ENCODE measurements around the gene AUTS2.

The AUTS2 gene

DNA sequence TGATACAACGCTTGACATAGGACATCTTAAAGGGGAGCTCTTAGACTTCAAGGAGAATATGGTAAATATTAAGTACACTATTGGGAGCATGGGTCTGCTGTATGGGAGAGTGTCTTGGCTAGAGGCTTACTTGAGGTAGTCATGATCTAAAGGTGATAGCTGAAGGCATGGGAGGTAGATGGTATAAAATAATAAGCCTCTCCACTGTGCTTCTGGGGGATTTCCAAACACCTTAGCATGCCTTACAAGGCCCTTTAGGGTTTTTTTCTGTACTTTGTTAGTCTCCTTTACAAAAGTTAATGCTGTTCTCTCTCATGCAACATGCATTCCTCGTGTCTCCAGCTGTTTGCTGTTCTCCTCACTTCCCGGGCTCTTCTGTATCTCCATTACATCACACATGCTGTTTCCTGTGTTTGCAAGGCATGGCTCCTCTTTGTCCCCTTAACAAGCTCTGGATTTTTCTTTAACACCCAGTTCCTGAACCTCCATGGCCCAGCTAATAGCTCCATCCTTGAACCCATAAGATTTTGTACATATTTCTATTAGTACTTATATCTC lies 449.7 kb downstream of the AUTS2 start:
- DNase-seq, result no peak

DNA sequence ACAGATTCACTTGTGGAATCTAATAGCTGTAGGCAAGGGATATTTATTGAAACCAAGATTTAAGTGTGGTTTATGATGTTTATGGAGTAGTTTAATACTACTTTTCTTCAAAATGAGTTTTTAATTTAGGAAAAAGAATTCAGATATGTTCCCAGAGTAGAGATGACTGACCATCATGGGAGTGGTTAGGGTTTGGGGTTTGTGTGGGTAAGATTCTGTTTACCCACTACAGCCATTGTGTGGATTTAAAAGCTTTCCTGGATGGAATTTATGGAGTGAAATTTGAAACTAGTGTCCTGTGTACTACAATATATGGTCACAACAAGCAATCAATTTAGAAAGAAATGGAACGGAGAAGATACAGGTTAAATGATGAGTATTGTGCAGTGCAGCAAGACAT lies 453.5 kb downstream of the AUTS2 start:
- DNase-seq, result no peak

DNA sequence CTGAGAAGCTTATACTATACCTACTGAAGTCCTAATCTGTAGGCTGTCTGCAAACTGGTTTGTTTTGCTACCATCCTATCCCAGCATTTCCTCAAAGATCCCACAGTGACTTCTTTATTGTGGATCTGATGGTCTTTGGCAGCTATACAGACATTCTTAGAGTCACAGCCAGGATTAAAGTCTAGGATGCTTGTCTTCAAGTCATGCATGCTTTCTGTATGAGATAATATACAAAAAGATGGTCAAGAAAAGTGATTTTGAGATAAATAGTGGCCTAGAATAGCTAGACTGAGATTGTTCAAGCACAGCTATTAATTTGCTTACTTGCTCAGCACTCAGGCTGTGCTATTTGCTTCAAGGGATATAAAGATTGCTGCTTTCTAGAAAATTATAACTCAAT lies 454.4 kb downstream of the AUTS2 start:
- DNase-seq, result no peak

DNA sequence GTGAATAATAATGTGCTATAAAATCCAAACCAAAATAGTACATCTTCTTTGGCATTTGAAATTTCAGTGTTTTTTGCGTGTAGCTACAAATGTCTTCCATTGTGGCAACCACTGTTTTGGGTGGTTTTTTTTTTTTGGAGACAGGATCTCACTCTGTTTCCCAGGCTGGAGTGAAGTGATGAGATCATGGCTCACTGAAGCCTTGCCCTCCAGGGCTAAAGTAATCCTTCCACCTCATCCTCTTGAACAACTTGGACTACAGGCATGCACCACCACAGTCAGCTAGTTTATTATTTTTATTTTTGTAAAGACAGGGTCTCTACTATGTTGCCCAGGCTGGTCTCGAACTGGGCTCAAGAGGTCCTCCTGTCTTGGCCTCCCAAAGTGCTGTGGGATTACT lies 455.1 kb downstream of the AUTS2 start:
- no peak for DNase-seq

DNA sequence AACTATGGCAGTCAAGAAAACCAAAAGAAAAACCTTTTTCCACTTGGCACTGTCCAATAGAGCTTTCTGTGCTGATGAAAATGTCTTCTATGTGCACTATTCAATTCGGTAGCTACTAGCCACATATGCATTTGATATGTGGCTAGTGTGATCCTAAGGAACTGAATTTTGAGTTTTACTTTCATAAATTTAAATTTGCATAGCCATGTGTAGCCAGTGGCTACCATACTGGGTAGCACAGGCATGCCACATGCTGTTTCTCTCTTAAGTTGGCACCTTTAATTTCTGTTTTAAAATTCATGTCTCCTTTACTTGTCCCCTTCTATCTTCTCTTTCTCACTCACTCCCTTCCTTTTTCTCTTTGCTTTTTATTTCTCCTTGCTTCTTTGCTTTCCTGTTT lies 455.7 kb downstream of the AUTS2 start:
- no peak for DNase-seq

DNA sequence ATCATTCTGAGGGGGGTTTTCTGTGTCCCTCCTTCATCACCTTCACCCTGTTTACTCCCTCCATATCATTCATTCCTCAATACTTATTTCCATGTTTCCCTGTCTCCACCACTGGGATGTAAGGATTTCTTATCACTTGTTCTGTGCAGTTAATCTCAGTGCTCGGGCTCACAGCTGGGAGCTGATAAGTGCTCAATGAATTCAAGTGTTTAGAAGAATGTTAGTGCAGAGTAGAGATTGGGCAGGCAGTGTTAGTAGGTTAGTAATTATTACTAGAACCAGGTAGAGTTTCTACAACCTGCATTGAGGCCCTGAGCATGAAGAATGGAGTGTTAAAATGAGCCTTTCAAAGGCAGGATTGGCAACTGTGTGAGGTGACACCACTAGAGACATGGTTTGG lies 458.1 kb downstream of the AUTS2 start:
- no peak for DNase-seq

DNA sequence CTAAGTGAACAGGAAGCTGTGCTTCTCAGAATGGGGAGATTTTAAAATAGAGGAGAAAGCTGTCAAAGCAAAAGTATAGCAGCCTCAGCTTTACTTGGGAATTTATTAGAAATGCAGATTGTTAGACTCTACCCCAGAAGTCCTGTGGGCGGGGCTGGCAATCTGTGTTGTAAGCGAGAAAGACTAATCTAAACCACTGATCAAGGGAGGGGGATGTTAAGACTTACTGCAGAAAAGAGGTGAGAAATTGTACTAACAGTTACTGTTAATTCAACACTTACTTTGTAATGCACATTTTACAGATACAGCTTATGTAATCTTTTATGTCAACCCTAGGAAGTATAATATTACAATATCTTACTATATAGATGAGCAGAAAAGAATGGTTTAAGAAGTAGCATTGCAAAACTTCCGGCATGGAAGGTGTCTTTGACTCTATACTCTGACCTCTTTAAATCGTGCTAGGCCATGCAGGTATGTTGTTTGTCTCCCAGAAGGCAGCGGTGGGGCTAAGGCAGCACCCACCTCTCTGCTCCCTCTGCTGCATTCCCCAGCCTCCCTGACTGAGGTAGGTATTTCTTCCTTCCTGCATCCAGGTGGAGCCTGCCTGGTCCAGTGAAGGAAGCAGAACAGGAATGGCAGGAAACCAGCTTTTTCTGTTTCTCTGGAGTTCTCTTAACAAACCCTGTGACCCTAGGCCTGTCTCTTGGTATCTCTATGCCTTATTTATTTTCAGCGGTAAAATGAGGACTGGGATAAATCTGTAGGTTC lies 462.2 kb downstream of the AUTS2 start:
- no peak for DNase-seq

DNA sequence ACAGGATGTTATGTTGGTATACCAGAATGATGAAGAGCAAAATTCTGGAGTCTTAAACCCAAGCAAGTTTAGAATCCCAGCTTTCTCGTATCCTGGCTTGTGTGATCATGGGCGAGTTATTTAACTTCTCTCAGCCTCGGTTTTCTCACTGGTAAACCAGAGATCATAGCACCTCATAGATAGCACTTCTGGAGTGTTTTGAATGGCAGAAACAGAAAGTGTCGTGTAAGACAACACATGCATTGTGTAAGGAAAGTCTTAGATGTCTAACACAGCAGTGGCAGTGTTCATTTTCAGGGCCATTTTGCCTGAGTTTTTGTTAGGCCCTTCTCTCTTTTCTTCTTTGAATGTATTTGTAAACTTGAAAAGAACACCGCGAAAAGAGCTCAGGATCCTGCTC lies 465.1 kb downstream of the AUTS2 start:
- no peak for DNase-seq

DNA sequence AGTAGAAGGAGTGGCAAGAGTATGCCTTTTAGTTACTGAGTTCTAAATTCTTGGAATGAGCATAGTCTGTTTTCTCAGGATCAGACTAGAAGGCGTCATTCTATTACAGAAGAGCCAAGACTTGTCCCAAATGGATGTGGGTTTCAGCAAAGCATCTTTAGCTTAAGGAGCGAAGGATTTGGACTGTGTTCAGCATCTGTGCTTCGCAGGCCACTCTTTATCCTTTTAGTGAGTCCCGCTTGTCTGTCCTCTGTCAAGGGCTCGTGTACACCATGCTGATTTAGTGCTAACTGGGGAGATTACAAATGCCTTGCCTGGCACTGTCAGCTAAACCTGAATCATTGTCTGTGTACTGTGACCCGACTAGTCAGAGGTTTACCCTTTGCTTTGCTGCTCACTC lies 465.7 kb downstream of the AUTS2 start:
- no peak for DNase-seq

DNA sequence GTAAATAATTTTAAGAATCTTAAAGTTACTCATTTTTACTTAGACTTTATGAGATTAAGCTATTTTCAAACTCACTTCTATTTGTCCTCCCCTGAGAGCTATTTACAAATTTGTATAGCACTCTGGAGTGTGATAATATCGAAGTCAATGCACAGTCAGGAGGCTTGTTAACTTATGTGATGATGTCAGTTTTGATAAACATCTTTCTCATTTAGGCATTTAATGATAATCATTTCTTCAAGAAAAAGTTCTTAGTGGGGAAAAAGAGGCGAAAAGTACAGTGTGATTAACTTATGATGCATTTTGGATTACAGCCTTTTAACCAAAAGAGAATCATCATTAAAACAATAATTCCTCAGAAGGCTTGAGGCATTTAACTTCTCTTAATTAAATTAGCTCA lies 468.6 kb downstream of the AUTS2 start:
- no peak for DNase-seq

DNA sequence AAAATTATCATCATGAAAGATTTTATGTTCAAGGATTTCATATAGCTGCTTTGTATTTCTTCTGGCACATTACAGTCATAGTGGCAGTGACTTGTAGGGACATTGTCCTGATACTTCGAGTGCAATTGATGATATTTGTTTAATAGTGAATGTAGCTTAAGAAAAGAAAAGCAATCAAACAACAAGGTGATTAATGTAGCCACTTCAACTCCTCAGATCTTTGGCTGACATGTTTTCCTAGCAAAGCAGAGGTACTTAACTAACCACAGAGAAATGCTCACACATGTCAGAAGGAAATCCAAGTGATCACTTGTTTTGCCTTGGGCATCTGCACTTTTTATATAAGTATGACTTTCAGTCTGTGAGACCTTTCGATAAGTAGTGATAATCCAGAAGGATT lies 470.3 kb downstream of the AUTS2 start:
- no peak for DNase-seq

DNA sequence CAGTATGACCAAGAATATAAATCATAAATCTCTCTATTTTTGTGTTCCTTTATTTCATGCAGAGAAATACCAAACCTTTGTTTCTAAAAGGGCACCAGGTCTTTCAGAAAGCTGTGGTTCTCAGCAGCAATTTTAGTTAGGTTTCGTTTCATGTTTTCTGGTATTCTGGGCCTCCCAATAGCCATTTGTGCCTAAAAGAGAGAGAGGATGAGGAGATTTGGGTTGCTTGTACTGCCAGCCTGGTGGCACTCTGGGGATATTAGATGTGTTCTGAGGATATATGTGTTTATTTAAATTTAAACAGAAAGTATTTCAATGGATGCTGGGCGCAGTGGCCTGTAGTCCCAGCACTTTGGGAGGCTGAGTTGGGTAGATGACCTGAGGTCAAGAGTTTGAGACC lies 471.7 kb downstream of the AUTS2 start:
- DNase-seq, result no peak

DNA sequence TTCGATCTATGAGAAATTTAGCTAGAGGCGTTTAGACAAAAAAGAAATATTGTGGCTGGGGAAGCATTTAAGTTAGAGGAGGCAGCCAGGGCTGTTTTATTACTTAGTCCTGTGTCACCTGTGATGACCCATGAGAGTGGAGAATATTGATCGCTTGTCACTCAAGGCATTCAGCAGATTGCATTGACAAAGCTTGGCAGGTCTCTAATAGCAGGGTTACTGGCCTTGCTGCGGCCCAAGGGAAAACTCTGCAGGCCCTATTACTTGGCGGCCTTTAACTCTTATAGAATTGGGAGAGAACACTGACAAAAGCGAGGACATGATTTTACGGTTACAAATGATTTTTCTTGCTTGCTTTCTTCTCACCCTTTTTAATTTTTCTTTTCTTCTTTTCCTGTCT lies 473.5 kb downstream of the AUTS2 start:
- no peak for DNase-seq

DNA sequence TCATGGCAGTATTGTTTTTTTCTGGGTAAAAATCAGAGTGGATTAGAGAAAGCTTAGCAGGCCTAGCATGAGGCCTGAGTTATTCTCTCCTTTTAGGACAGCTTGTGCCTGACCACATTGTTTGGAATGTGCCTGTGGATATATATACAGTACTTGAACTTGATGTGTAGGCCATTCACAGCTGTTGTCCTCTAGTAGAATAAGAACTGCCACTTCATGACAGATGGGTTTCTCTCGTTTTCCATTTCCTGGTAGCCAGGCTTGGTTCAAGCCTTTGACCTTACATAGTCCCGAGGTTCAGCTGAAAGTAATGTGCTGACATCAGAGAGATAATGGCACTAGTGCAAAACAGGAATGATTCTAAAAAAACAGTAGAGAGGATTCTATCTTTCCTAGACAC lies 473.9 kb downstream of the AUTS2 start:
- no peak for DNase-seq

DNA sequence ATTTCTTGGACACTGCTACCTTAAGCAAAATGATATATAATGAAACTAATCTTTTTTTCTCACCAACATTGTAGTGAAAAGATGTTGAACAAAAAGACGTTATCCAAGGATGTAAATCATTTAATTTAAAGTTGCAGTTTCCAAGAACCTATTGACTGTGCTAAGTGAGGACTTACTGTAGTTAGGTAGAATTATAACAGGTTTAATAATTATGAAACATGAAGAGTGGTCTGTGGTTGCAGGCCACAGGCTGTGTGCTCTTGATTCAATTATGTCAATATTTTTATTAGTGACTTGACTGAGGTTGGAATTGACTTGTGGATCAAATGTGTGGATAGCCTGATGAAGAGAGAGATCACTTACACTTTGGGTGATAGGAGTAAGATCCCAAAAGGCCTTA lies 478.1 kb downstream of the AUTS2 start:
- DNase-seq, result no peak

DNA sequence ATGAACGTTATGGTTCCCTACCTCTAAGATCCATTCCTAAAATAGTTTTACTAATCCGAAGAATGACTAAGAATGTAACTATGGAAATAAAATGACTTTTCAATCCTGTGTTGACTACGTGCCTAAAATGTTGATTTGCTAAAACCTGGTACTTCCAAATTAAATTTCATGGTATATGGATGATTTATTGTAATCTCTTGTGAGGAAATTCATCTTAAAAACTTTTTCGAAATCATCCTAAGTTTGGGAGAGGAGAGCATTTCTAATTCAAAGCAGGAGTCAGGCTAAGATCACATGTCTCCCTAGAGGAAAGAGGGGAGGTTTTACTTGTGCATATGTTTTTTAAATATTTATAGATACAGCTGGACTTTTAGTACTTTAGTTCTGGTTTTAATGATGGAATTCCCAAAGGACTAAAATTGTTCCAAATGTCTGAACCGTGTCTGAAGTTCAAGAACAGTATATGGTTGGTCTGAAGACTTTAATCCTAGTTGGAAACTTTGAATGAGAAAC lies 483.9 kb downstream of the AUTS2 start:
- no peak for DNase-seq

DNA sequence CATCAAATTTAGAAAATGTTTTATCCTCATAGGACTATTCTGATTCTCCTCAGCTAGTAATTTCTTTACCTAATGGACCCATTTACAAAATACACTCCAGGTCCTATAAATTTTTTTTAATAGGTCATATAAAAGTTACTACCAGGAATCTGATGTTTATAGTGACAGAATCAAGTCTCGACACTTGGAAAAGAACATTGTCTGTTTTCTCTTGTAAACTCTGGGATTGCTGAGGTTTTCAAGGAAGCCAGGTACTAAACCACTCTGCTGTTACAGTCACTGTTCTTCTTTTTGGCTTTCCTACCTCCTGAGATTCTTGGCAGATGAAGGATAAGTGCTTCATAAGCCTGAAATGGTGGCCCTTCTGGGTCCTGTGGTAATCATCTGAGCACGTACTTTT lies 493.1 kb downstream of the AUTS2 start:
- DNase-seq, result no peak

DNA sequence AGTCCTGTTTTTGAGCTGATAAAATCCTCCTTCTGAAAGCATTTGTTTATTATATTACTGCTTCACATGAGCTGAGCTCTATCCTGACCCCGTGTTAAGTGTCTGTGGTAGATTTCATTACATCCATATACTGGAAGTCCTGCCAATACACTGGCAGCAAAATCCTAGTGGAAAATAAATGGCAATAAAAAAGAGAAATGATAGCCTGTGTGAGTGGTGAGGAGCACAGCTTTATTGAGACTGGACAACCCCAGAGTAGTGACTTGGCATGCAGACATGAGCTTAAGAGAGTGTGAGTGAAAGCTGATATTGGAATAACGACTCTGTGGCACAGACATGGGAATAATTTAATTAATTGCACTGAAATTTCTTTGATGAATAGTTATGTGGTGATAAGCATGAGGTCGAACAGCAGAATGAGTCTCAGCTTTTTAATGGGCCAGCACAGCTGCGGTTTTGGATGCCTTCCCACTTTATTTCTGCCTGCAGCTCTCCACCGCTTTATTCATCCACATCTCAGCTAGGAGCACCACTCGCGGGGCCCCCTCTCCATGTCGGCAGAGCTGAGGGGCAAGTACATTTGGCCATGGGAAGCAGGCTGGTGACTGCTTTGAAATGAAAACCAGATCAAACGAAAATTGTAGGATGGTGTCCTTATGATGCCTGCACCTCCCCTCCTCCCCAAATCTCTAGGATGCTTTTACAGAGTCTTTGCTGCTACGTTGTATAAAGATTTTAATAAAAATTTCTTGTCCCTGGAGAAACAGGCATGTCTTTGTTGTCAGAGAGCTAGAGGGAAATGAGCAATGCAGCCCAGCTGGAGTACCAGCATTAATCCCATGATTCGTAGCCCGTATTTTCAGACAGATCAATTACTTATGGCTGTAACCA lies 494.3 kb downstream of the AUTS2 start:
- no peak for DNase-seq

DNA sequence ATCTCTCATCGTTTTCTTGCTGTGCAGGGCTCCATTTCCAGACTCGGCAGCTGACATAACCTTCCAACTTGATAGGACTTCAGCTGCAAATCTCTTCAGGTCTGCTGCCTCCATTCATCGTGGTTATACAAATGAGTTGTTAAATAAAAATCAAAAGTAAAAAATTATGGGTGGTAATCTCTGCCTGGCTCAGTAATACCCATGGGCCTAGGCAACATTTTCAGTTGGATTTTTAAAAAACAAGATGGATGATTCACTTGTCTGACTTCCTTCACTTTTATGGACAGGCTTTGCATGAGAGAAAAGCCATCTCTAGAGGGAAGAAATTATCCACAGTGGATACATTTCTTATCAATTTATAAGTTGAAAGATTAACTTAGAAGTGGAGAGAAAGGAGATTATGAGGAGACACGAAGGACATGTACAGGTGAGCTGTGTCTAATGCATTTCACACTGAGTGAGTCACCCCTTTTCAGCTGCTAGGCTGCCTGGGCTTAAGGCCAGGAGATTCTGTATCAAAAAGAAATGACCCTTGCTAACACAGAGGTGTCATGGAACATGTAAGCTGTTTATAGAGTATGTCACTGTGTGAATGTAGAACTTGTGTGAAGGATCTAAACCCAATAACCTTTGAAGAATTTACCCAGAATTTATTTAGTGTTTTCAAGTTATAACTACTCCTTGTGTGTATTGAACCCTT lies 495.1 kb downstream of the AUTS2 start:
- no peak for DNase-seq

DNA sequence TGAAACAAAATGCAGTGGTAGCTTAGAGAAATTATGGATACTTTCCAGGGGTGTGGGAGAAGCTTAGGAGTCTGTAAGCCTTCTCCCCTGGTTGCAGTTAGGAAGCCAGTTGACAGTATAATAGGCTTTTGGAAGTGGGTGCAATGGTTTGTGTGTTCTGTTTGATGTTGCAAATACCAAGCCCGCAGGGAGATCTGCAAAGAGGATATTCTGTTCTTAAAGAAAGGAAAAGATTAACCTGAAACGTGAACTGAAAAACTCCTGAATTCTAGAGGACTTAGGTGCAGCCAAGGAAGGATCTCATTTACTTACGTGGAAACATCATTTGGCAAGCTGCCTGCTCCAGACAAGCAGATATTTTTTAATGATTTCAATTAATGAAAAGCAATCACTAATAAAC lies 496.6 kb downstream of the AUTS2 start:
- DNase-seq, result no peak

DNA sequence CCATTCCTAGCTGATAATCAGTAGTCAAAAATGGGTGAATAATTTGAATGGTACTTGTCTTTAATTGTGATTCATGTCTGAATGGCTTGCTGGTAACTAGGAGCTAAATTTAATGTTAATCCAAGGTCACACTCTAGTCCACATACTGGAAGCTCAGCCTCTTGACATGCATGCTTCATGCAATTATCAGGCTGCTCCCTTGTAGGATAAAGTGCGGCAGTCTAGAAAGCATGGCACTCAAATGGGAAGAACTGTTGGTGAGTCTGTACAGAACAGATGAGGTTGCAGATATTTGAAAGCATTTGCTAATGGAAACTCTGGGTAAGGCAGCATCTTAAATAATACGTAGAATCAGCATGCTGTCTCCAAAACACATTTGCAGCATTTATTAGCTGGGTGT lies 499.4 kb downstream of the AUTS2 start:
- DNase-seq, result no peak

DNA sequence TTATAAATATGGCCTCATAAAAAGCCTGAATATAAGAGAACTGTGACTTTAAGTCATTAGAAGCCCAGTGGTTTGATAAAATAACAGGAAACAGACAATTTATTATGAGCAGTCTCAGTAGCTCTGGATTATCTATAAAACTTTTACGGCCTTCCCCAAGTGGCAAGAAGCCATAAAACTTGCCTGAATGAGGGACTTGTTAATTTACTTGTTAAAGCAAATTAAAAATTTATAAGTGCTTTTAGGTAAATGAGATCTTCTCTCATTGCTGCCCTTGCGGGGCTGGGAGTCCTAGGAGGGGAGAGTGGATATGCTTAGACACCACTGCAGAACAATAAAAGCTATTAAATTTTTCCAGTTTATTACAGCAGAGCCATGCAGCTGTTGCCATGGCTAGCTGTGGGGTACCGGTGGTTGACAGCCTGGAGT lies 499.9 kb downstream of the AUTS2 start:
- no peak for DNase-seq

Measured in GF-D8 (cell line).